Stimulated activated CD8-positive, alpha-beta memory T cell treated with anti-CD3 and anti-CD28 coated beads, Interleukin-4, amount 100 ng/mL, for 4 hours (primary cell): ENCODE measurements around the gene DCAF11.

Source experiments
- DNase-seq, 2 donors: peaks; one replicate each; pipeline ENCODE4 v3.0.0-alpha.2; 2020; ENCODE audit warnings: low read depth in 2 of 2, low spot score in 1 of 2

The DCAF11 gene

DNA sequence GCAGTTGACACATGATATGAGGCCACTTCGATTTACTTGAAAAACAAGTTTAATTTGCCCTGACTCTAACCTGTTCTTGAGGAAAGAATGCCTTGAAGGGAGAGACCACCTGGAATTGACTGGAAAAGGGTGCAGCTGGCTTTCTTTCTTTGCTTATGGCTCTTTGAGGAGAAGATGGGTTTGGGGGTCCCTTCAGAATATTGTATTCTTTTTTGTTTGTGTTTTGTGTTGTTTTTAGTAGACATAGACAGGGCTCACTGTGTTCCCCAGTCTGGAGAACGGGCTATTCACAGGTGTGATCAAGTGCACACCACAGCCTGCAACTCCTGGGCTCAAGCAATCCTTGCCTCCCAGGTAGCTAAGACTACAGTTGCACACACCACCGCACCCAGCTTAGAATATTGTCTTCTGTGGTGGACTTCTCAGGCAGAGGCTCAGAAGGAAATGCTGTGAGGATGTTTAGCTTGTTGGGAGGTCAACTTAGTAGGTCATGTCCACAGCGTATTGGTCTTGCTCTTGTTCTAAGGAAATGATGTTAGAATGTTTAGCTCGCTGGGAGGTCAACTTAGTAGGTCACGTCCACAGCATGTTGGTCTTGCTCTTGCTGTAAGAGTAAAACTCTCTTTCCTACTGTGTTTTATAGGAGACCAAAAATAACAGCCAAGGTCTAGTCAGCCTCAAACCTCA lies 1.7 kb downstream of the DCAF11 start:
- no peak for DNase-seq

DNA sequence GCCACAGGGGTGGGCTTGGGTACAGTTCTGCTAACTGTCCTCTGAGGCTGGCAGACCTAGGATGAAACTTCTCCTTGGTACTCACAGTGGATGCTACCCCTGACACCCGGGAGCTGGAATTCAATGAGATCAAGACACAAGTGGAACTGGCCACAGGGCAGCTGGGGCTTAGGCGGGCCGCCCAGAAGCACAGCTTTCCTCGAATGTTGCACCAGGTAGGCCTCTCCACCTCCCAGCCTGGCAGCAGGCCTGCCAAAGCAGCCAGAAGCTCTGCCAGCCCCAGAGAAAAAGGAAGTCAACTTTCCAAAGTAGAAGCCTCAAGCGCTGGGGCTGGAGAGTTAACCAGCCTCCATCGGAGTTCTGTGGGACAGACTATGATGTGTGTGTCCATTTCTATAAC lies 2.6 kb downstream of the DCAF11 start:
- DNase-seq: no peak

DNA sequence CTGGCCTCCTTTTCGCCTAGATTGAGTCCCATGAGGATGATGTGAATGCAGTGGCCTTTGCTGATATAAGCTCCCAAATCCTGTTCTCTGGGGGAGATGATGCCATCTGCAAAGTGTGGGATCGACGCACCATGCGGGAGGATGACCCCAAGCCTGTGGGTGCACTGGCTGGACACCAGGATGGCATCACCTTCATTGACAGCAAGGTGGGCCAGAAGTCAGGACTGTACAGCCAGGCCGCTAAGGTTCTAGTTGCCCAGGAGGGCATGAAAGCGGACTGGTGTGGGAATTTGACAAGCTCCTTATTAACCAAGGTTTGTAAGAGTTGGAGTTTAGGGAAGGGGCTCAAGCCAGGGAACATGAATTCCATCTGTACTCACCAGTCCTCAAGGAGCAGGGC lies 5.1 kb downstream of the DCAF11 start:
- no peak for DNase-seq

DNA sequence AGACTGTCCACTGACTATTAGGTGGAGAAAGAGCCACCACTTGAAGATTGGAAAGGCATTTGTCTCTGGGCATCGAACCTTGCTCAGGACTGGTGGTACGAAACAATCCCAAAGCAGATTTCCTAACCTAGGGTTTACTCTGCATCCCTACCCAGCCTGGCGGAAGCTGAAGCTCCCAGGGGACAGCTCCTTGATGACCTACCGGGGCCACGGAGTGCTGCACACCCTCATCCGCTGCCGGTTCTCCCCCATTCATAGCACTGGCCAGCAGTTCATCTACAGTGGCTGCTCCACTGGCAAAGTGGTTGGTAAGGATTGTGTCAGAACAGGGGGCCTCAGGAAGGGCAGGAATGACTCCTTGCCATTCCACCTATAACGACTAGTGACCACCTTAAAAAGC lies 6.6 kb downstream of the DCAF11 start:
- no peak for DNase-seq

DNA sequence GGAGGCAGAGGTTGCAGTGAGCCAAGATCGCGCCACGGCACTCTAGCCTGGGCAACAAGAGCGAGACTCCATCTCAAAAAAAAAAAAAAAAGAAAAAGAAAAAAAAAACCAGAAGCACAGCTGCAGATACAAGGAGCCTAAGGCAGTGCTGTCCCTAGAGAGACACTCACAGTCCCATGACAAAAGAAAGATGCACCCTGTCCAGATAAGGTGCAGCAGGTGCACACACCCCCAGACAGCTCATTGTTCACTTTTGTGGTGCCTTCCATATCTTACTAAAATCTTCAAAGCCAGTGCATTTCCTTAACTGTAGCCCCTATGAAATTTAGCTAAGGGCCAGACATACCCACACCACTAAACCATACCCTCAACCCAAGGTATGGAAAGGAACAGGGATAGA lies 7.8 kb downstream of the DCAF11 start:
- DNase-seq: no peak

DNA sequence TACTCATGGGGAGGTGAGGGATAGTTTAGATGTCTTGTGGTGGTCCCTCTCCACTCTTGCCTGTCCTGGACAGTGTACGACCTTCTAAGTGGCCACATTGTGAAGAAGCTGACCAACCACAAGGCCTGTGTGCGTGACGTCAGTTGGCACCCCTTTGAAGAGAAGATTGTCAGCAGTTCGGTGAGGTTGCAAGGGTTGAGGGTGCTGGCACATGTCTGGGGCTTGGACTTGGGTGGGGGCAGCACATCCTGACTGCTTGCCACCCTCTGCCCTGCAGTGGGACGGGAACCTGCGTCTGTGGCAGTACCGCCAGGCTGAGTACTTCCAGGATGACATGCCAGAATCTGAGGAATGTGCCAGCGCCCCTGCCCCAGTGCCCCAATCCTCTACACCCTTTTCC lies 8.3 kb downstream of the DCAF11 start:
- DNase-seq: no peak

DNA sequence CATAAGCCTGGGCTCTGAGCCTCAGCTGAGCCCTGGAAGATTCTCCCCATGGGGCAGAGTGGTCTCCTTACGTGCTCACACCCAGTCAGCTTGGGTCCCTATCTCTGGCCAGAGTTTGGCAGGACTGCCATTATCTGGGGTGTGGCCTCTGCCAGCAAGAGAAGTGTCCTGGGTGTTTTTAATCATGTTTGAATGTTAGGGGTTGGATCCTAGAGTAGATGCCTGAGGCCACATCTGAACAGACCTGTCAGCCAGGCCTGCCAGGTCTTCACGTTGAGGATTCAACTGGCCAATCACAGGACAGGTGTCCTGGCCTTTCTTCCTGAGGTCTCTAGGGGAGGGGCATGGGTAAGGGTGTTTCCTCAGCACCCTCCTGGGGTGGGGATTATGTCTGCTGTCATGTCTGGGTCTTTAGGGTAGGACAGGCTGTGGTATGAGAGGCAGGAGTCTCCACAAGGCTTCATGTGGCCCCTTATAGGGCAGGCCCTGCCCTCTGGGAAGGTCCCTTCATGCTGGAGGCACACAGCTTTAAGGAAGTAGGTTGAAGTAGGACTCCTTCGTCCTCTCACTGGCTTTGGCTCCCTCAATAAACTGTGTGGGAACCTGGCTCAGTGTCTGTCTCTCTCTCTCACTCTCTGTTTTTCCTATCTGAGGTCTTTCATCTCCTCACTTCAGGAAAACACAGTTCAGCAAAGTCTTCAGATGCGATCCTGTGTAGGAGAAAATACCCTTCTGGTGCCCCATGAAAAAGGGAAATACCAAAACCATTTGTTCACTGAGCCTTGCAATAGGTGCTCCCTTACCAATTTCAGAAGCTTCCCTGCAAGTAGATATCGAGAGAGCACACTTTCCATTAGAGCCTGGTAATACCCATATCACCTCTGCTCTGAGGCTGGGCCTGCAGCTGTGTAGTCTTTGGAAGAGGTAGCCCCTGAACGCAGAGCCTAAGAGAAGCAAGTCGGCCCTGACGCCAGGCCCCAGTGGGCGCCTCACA lies 9.1 kb downstream of the DCAF11 start:
- no peak for DNase-seq

DNA sequence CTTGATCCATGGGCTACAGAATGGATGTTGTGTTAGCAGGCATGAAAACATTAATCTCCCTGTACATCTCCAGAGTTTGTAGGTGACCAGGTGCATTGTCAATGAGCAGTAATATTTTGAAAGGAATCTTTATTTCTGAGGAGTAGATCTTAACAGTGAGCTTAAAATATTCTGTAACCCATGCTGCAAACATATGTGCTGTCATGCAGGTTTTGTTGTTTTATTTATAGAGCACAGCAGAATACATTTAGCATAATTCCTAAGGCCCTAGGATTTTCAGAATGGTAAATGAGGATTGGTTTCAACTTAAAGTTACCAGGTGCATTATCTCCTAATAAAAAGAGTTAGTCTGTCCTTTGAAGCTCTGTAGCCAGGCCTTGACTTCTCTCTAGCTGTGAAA lies 12.4 kb downstream of the DCAF11 start:
- no peak for DNase-seq

DNA sequence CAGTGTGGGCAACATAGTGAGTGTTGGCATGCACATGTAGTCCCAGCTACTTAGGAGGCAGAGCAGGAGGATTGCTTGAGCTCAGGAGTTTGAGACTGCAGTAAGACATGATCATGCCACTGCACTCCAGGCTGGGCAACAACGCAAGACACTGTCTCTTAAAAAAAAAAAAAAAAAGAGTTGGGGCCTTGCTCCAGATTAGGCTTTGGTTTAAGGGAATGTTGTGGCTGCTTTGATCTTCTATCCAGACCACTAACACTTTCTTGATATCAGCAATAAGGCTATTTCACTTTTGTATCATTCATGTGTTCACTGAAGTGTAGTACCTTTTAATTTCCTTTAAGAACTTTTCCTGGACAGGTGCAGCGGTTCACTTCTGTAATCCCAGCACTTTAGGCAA lies 13.1 kb downstream of the DCAF11 start:
- DNase-seq: no peak

DNA sequence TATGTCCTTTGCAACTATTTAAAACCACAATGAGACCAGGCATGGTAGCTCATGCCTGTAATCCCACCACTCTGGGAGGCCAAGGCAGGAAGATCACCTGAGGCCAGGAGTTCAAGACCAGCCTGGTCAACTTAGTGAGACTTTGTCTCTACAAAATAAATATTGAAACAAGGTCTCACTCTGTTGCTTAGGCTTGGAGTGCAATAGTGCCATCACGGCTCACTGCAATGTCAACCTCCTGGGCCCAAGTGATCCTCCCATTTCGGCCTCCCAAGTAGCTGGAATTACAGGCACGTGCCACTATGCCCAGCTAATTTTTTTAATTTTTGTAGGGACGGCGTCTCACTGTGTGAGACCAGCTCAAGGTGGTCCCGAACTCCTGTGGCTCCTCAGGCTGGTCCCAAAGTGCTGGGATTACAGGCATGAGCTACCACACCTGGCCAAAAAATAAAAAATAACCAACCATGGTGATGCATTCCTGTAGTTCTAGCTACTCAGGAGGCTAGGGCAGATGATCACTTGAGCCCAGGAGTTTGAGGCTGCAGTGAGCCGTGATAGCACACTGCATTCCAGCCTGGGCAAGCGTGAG lies 14.9 kb downstream of the DCAF11 start:
- DNase-seq: no peak

DNA sequence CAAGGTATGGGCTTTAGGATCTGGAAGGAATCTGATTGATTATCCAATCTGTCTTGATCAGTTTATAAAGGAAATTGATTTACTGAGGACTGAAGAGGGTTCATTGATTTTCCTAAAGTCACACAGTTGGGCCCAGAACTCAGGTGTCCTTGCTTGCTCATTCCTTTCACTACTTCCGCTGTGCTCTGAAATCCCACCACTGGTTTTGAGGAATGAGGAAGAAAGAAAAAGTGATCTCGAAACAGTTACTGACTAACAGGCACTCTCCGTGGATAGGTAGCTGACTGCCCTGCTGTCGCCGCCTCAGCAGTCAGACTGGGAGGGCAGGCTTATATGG lies 15.8 kb downstream of the DCAF11 start, which contains the start of gene FITM1:
Gene FITM1 (plus strand): TSS at position 280 of the 337 bp plus-strand sequence. CDS start 905 bp downstream, outside the sequence.
- DNase-seq: no peak

DNA sequence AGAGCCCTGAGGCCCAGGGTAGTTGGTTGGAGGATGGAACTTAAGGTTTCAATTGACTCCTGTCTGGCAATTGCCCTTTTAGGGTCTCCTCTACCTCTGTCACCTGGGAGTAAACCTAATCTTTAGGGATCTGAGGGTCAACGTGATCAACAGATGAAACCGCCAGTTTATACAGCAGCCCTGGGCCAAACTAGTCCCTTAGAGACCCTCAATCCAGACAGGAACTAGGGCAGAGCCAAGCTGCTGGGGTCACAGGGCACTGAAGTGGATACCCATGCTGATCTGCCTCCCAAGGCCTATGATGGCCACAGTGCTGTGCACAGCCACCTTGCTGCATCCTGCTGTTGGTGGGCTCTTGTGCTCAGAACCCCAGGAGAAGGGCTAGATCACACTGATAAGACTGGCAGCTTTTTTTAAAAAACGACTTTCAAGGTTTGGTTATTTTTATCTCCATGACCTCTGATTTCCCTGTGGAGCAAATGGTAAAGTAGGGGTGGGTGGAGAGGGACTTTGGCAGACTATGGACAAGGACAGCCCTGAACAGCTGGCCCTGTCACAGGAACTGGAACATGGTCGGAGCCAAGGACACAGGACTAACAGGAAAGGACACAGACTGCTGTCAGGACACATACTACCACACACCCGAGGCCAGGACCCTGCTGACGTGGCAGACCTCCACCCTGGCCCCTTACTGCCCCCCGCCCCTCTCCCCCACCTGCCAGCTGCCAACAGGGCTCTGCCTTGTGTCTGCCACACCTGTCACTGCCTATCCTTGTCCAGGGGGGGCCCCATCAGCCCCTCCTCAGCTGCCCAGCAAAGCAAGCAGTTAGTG lies 16.4 kb downstream of the DCAF11 start:
- DNase-seq: no peak

DNA sequence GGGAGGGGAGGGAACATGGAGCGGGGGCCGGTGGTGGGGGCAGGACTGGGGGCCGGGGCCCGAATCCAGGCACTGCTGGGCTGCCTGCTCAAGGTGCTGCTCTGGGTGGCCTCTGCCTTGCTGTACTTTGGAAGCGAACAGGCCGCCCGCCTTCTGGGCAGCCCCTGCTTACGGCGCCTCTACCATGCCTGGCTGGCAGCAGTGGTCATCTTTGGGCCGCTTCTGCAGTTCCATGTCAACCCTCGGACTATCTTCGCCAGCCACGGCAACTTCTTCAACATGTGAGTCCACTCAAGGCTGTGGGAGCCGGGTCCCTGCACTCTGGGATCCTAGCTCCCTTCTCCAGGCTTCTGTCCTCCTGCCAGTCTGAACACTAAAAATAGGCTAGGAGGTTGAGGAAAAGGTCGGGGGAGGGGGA lies 17.0 kb downstream of the DCAF11 start:
- DNase-seq: no peak

DNA sequence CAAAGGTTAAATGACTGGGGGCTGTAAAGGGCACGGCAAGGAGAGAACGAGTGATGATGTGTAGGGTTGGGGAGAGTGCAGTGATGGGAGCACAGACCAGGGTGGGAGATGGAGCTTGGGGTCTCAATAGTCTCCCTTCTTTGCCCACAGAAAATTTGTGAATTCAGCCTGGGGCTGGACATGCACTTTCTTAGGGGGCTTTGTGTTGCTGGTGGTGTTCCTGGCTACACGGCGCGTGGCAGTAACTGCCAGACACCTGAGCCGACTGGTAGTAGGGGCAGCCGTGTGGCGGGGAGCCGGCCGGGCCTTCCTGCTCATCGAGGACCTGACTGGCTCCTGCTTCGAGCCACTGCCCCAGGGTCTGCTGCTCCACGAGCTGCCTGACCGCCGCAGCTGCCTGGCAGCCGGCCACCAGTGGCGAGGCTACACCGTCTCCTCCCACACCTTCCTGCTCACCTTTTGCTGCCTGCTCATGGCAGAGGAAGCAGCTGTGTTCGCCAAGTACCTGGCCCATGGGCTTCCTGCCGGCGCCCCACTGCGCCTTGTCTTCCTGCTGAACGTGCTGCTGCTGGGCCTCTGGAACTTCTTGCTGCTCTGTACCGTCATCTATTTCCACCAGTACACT lies 17.6 kb downstream of the DCAF11 start:
- DNase-seq: no peak

DNA sequence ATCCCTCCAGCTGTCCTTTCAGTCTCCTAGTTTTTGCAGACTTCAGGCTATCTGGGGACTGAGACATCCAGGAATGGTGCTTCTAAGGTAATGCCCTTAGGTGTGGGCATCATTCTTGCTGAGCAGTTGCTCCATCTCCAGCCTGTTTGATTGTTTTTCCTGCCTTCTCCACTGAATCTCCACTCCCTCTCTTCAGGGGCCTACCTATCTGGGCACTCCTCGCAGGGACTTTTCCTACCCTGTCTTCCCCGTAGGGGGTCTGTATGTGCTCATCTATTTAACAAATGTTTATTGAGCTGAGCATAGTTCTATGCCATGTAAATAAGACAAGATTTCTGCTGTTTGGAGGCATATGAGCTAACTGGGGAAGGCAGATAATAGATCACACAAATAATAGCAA lies 18.4 kb downstream of the DCAF11 start:
- DNase-seq: no peak

DNA sequence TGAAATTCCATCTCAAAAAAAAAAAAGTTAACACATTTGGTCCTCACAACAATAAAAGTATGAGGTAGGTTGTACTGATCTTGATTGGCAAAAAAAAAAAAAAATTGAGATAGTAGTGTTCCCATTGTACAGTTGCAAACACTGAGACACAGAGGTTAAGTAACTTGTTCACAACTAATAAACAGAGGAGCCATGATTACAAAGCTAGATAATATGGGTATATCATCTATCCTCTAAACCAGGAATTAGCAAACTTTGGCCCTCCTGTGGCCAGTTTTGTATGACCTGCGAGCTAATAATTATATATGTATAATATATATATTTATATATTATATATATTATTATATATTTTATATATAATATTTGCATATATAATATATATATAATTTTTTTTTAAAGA lies 19.2 kb downstream of the DCAF11 start:
- no peak for DNase-seq

DNA sequence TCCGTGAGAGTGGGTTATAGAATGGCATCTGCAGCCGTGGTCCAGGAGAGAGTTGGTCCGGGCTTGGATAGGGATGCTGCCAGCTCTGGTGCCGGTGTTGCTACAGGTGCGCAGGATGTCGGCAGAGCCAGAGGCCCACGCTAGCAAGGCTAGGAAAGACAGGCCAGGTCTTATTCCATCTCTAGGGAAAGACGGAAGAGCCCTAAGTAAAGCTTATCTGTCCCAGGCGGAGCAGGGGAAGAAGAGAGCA lies 20.9 kb downstream of the DCAF11 start:
- no peak for DNase-seq

DNA sequence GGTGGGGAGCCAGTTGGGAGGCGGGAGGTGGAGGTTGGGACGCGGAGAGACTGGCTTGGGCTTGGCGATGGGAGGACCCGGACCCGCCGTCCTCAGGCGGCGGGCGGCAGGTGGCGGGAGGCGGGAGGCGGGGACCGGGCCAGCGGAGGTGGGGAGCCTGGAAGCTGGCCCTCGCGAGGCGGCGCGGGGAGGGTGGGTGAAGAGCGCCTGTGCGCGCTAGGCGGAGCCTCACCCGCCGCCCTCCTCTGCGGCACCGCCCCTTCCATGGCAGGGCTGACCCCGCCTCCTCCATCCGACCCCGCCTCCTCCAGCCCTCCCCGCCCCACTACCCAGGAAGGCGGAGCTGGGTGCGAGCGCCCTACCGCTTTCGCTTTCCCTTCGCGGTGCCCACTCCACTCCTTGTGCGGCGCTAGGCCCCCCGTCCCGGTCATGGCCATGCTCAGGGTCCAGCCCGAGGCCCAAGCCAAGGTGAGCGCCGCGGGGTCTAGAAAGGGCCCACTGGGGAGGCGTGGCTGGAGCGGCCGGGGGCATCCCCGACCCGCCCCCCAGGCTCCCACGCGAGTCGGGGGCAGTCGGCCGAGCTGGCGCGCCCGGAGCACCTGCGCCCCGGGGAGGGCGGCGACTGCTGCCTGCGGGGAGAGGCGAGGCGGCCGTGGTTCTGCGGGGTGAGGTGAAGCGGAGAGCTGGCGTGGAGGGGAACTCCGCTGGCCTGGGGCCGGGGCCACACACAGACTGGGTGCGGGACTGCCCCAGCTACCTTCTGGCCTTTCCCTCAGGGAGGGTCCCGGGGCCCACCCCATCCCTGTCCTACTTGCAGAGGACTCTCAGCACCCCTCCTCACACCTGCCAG lies 21.5 kb downstream of the DCAF11 start, which contains the start of gene PSME1:
Gene PSME1 (plus strand): TSS at position 361 of the 850 bp plus-strand sequence. CDS start 69 bp downstream, at position 430.
- DNase-seq: peak; percentile 86 to 90

DNA sequence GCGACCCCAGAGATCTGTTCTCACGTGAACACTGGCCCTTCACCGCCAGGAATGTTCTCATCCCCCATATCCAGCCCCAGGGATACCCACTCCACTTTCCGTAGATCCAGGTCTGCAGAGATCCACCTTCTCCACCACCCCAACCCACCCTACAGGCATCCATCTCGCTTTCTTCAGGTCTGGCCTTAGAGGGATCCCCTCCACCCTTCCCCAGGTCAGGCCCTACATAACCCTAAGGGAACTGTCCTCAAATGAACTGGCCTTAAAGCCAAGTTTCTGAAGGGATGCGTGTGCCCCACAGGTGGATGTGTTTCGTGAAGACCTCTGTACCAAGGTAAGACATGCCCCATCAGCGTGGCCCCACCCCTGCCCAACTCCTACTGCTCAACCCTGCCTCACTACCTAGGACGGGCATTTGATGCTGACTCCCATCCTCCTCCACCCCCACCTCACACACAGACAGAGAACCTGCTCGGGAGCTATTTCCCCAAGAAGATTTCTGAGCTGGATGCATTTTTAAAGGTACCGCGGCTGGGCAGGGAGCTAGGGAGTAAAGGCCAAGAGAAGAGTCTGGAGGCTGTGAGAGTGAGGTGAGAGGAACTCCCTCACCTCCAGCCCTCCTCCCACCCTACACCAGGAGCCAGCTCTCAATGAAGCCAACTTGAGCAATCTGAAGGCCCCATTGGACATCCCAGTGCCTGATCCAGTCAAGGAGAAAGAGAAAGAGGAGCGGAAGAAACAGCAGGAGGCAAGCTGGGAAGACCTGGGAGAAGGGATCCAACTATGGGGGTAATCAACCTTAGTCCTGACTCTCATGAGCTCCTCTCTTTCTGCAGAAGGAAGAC lies 22.3 kb downstream of the DCAF11 start:
- DNase-seq: no peak
